Suprapubic skin (tissue), 3 donors: ENCODE measurements around the gene CBL.

Source experiments
- CTCF ChIP-seq, 2 donors: fragments of 200-600 bp in 1 of 2; fragments of 450-650 bp in 1 of 2; sonication (generic) in 1 of 2; IDR thresholded peaks; one replicate each; pipeline ENCODE4 v1.5.1; 2016 to 2019; ENCODE audit warnings: antibody characterized with exemption in 2 of 2, mild to moderate bottlenecking in 1 of 2, moderate library complexity in 1 of 2
- POLR2A ChIP-seq, 2 donors: fragments of 450-650 bp; IDR thresholded peaks; one replicate each; pipeline ENCODE4 v1.6.1; 2017; ENCODE audit warnings: antibody characterized with exemption in 2 of 2, mild to moderate bottlenecking in 2 of 2, moderate library complexity in 2 of 2

- no peak for TF ChIP-seq POLR2A (IDR thresholded peaks at IDR 0.05)
- TF ChIP-seq CTCF (IDR thresholded peaks at IDR 0.05): no peak
These were observed 26.2 kb upstream of the CBL start for GRCh38 chr11:119179983-119180382.
